Measurements from ENCODE around the gene RGS3. TPM values are rescaled to one million over a fixed set of nuclear protein-coding genes. Genes with fewer than 3 reads are reported as not detected.

Gene RGS3
- total RNA-seq, 1 experiment from 2014 or later: 16.6 TPM

DNA sequence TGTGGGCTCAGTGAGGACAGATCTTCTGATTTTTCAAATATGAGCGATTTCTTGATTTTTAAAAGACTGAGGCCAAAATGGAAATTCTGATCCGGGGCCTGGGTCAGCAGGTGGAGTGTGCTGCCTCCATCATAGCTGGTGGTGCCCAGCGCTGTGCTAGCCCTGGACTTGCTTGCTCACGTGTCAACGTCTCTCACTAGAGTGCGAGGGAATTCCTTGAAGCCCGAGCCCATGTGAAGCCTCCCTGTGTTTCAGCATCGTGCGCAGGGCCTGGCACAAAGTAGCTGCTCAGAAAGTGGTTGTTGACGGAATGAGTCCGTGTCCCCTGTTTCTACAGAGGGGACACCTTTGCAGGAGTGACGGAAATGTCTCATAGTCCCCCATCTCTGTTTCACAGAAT lies 50.5 kb downstream of the RGS3 start (continued):
- TF ChIP-seq, protein P1, sequence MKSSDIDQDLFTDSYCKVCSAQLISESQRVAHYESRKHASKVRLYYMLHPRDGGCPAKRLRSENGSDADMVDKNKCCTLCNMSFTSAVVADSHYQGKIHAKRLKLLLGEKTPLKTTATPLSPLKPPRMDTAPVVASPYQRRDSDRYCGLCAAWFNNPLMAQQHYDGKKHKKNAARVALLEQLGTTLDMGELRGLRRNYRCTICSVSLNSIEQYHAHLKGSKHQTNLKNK (CRISPR knock-in tag; IDR thresholded peaks at IDR 0.05): no peak
- TF ChIP-seq NFE2L1 (CRISPR knock-in tag; IDR thresholded peaks at IDR 0.05): no peak
- TF ChIP-seq, protein P2, sequence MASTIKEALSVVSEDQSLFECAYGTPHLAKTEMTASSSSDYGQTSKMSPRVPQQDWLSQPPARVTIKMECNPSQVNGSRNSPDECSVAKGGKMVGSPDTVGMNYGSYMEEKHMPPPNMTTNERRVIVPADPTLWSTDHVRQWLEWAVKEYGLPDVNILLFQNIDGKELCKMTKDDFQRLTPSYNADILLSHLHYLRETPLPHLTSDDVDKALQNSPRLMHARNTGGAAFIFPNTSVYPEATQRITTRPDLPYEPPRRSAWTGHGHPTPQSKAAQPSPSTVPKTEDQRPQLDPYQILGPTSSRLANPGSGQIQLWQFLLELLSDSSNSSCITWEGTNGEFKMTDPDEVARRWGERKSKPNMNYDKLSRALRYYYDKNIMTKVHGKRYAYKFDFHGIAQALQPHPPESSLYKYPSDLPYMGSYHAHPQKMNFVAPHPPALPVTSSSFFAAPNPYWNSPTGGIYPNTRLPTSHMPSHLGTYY (CRISPR knock-in tag; IDR thresholded peaks at IDR 0.05): no peak
- no peak for TF ChIP-seq ZNF396 (CRISPR knock-in tag; IDR thresholded peaks at IDR 0.05; ENCODE audit: borderline replicate concordance)

DNA sequence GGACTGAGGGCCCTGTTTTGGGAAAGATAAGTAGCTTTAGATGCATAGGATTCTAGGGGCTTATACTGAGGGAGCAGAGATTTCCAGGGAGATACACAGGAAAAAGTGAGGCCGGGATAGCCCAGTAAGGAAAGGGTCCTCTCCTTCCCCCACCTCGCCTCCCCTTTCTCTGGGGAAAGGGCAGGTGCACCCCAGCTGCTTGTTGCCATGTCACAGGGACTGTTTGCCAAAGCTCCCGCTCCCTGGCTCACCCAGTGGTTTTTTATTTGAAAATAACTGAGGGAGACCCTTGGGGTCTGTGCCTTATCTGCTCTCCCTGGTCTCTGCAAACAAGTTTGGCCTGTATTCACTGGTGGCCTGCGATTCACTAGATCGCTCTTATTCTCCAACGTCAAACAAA lies 51.2 kb downstream of the RGS3 start:
- Mint-ChIP-seq H3K4me3 (no peak overlapping the region), H3K27me3 (ENCODE audit: low read depth) (no peaks in the 10 kb centered on the region), H3K9me3 (no peaks in the 10 kb centered on the region), H3K27ac (no peak overlapping the region), H3K36me3 (no peaks in the 10 kb centered on the region), H3K4me1 (no peaks in the 10 kb centered on the region)
- no peak for ATAC-seq
- ChIA-PET CTCF (interaction anchor here (1.4 kb wide), 1 partner anchor 143 kb away, joined by 3 read pairs; no protein-coding TSS in a partner anchor), POLR2A (interaction anchor here (1.0 kb wide), 1 partner anchor 13 kb away, joined by 4 read pairs; no protein-coding TSS in a partner anchor)
- no peak for DNase-seq (ENCODE audit: low spot score)
- TF ChIP-seq, protein P3, sequence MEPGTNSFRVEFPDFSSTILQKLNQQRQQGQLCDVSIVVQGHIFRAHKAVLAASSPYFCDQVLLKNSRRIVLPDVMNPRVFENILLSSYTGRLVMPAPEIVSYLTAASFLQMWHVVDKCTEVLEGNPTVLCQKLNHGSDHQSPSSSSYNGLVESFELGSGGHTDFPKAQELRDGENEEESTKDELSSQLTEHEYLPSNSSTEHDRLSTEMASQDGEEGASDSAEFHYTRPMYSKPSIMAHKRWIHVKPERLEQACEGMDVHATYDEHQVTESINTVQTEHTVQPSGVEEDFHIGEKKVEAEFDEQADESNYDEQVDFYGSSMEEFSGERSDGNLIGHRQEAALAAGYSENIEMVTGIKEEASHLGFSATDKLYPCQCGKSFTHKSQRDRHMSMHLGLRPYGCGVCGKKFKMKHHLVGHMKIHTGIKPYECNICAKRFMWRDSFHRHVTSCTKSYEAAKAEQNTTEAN (CRISPR knock-in tag; IDR thresholded peaks at IDR 0.05): no peak
- TF ChIP-seq, protein P4, sequence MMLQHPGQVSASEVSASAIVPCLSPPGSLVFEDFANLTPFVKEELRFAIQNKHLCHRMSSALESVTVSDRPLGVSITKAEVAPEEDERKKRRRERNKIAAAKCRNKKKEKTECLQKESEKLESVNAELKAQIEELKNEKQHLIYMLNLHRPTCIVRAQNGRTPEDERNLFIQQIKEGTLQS (CRISPR knock-in tag; conservative IDR thresholded peaks at IDR 0.05): no peak
- no peak for TF ChIP-seq OVOL2 (CRISPR knock-in tag; IDR thresholded peaks at IDR 0.05; ENCODE audit: borderline replicate concordance)
- TF ChIP-seq SOX15 (CRISPR knock-in tag; IDR thresholded peaks at IDR 0.05): no peak
- no peak for TF ChIP-seq NFATC4 (CRISPR knock-in tag; IDR thresholded peaks at IDR 0.05)
- TF ChIP-seq FOXJ3 (CRISPR knock-in tag; IDR thresholded peaks at IDR 0.05; ENCODE audit: borderline replicate concordance): no peak
- no peak for TF ChIP-seq TEAD1 (CRISPR knock-in tag; IDR thresholded peaks at IDR 0.05)
- TF ChIP-seq, protein P5, sequence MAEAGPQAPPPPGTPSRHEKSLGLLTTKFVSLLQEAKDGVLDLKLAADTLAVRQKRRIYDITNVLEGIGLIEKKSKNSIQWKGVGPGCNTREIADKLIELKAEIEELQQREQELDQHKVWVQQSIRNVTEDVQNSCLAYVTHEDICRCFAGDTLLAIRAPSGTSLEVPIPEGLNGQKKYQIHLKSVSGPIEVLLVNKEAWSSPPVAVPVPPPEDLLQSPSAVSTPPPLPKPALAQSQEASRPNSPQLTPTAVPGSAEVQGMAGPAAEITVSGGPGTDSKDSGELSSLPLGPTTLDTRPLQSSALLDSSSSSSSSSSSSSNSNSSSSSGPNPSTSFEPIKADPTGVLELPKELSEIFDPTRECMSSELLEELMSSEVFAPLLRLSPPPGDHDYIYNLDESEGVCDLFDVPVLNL (CRISPR knock-in tag; IDR thresholded peaks at IDR 0.05; ENCODE audit: borderline replicate concordance, low read depth): no peak
- no peak for TF ChIP-seq HMGA2 (CRISPR knock-in tag; IDR thresholded peaks at IDR 0.05)
- TF ChIP-seq ATF1 (CRISPR knock-in tag; IDR thresholded peaks at IDR 0.05): no peak
- TF ChIP-seq, protein P6, sequence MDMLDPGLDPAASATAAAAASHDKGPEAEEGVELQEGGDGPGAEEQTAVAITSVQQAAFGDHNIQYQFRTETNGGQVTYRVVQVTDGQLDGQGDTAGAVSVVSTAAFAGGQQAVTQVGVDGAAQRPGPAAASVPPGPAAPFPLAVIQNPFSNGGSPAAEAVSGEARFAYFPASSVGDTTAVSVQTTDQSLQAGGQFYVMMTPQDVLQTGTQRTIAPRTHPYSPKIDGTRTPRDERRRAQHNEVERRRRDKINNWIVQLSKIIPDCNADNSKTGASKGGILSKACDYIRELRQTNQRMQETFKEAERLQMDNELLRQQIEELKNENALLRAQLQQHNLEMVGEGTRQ (CRISPR knock-in tag; IDR thresholded peaks at IDR 0.05): no peak
- TF ChIP-seq ETV6 (CRISPR knock-in tag; IDR thresholded peaks at IDR 0.05): no peak
- TF ChIP-seq, protein P7, sequence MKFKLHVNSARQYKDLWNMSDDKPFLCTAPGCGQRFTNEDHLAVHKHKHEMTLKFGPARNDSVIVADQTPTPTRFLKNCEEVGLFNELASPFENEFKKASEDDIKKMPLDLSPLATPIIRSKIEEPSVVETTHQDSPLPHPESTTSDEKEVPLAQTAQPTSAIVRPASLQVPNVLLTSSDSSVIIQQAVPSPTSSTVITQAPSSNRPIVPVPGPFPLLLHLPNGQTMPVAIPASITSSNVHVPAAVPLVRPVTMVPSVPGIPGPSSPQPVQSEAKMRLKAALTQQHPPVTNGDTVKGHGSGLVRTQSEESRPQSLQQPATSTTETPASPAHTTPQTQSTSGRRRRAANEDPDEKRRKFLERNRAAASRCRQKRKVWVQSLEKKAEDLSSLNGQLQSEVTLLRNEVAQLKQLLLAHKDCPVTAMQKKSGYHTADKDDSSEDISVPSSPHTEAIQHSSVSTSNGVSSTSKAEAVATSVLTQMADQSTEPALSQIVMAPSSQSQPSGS (CRISPR knock-in tag; IDR thresholded peaks at IDR 0.05; ENCODE audit: borderline replicate concordance, low read depth): no peak
- no peak for TF ChIP-seq JAZF1 (CRISPR knock-in tag; IDR thresholded peaks at IDR 0.05)

DNA sequence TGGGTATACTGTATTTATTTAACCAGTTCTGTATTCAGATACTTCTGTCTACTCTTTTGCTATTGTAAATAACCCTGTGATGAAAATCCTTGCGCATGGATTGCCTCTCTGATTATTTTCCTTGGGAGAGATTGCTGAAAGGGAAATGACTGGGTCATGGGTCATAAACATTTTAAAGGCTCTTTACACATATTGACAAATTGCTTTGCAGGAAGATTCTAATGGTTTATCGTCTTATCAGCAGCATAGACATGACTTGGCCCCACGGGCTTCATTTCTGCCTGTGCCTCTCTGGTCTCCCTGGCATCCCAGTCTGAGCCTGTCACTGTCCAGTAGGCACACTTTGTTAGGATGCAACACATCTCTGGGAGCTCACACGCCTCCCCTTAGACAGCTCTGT lies 52.3 kb downstream of the RGS3 start:
- ChIA-PET CTCF (interaction anchor here (2.2 kb wide), 1 partner anchor 142 kb away, joined by 11 read pairs; no protein-coding TSS in a partner anchor), POLR2A (no interaction called here)
- H3K4me1 Mint-ChIP-seq: no peaks in the 10 kb centered on the region
- H3K27ac Mint-ChIP-seq: no peak overlapping the region
- DNase-seq (ENCODE audit: low spot score) (no peak), ATAC-seq (no peak)
- no peak overlapping the region for H3K4me3 Mint-ChIP-seq
- no peaks in the 10 kb centered on the region for H3K27me3 Mint-ChIP-seq (ENCODE audit: low read depth)
- H3K36me3 Mint-ChIP-seq: no peaks in the 10 kb centered on the region
- no peaks in the 10 kb centered on the region for H3K9me3 Mint-ChIP-seq
- TF ChIP-seq TEAD1 (CRISPR knock-in tag; IDR thresholded peaks at IDR 0.05) (no peak), ZNF232 (CRISPR knock-in tag; IDR thresholded peaks at IDR 0.05) (no peak), SOX15 (CRISPR knock-in tag; IDR thresholded peaks at IDR 0.05) (no peak), ZNF121 (CRISPR knock-in tag; IDR thresholded peaks at IDR 0.05) (no peak)
- TF ChIP-seq, protein P8, sequence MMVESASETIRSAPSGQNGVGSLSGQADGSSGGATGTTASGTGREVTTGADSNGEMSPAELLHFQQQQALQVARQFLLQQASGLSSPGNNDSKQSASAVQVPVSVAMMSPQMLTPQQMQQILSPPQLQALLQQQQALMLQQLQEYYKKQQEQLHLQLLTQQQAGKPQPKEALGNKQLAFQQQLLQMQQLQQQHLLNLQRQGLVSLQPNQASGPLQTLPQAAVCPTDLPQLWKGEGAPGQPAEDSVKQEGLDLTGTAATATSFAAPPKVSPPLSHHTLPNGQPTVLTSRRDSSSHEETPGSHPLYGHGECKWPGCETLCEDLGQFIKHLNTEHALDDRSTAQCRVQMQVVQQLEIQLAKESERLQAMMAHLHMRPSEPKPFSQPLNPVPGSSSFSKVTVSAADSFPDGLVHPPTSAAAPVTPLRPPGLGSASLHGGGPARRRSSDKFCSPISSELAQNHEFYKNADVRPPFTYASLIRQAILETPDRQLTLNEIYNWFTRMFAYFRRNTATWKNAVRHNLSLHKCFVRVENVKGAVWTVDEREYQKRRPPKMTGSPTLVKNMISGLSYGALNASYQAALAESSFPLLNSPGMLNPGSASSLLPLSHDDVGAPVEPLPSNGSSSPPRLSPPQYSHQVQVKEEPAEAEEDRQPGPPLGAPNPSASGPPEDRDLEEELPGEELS (CRISPR knock-in tag; IDR thresholded peaks at IDR 0.05): no peak
- TF ChIP-seq, protein P6 (CRISPR knock-in tag; IDR thresholded peaks at IDR 0.05): no peak
